IMR-90 (cell line): Measurements from ENCODE around the gene PIK3C2A. TPM values are rescaled to one million over a fixed set of nuclear protein-coding genes. Genes with fewer than 3 reads are reported as not detected.

Experiments used
- ATAC-seq: fragments of 200-7000 bp; cut with Tn5 transposase; 2 replicates; pipeline ENCODE4 v1.9.1; 2020; ENCODE audit warnings: low read depth, mild to moderate bottlenecking, moderate library complexity
- BruUV-seq: library from RNA; stranded (reverse); fragments of 400-500 nt; replicated peaks from 2 replicates; lab custom pipeline; 2021; lab: Mats Ljungman, UMichigan
- CTCF ChIA-PET: fragments of 300-600 bp; formaldehyde crosslinking; extraction: SDS; loops from one replicate; lab custom pipeline; 2021; ENCODE audit warnings: antibody characterized with exemption; lab: Yijun Ruan, JAX
- POLR2A ChIA-PET: fragments of 300-600 bp; sonication (Branson Sonifier 250); formaldehyde crosslinking; loops from one replicate; lab custom pipeline; 2022; ENCODE audit warnings: antibody characterized with exemption; ENCODE audit not compliant: unreplicated experiment; lab: Charles Lee
- DNase-seq: peaks from one replicate; pipeline ENCODE4 v3.0.0; 2013
- H2AFZ ChIP-seq: replicated peaks from 2 replicates; pipeline ENCODE3; 2013; ENCODE audit warnings: low read length, mild to moderate bottlenecking; ENCODE audit not compliant: poor library complexity
- H2AK5ac ChIP-seq: 2 replicates; pipeline ENCODE4 v1.6.1; 2013; ENCODE audit warnings: low read depth, low read length, inconsistent platforms
- H2AK9ac ChIP-seq: replicated peaks from 2 replicates; pipeline ENCODE3; 2013; ENCODE audit warnings: mild to moderate bottlenecking, low read depth, low read length, moderate library complexity; ENCODE audit not compliant: poor library complexity
- H2BK120ac ChIP-seq: 2 replicates; pipeline ENCODE4 v1.6.1; 2013; ENCODE audit warnings: low read depth, low read length, inconsistent platforms
- H2BK15ac ChIP-seq: 3 replicates; pipeline ENCODE4 v1.6.1; 2013; ENCODE audit warnings: low read depth, low read length, inconsistent platforms
- H2BK20ac ChIP-seq: 2 replicates; pipeline ENCODE4 v1.6.1; 2013; ENCODE audit warnings: low read depth, mild to moderate bottlenecking, inconsistent platforms, low read length, moderate library complexity
- H2BK5ac ChIP-seq: 2 replicates; pipeline ENCODE4 v1.6.1; 2013; ENCODE audit warnings: mild to moderate bottlenecking, low read depth, low read length, inconsistent platforms; ENCODE audit not compliant: poor library complexity, severe bottlenecking
- H3K14ac ChIP-seq: replicated peaks from 2 replicates; pipeline ENCODE4 v1.6.1; 2013; ENCODE audit warnings: low read depth, low read length, inconsistent platforms
- H3K18ac ChIP-seq: 2 replicates; pipeline ENCODE4 v1.6.1; 2013; ENCODE audit warnings: low read depth, low read length, control low read depth
- H3K23ac ChIP-seq: 2 replicates; pipeline ENCODE4 v1.6.1; 2013; ENCODE audit warnings: low read depth, low read length, inconsistent platforms
- H3K27ac ChIP-seq: 2 replicates; pipeline ENCODE4 v1.5.1; 2013; ENCODE audit warnings: mild to moderate bottlenecking, control low read depth, low read length; ENCODE audit not compliant: insufficient read depth
- H3K27me3 ChIP-seq: 2 replicates; pipeline ENCODE4 v1.6.1; 2013; ENCODE audit warnings: low read length; ENCODE audit not compliant: control insufficient read depth, insufficient read depth
- H3K36me3 ChIP-seq: 2 replicates; pipeline ENCODE4 v1.6.1; 2013; ENCODE audit warnings: low read length, mixed read lengths; ENCODE audit not compliant: control insufficient read depth, insufficient read depth
- H3K4ac ChIP-seq: 2 replicates; pipeline ENCODE4 v1.6.1; 2013; ENCODE audit warnings: low read depth, low read length, inconsistent platforms
- H3K4me1 ChIP-seq: 2 replicates; pipeline ENCODE4 v1.6.1; 2013; ENCODE audit warnings: low read length, mixed read lengths; ENCODE audit not compliant: control insufficient read depth, insufficient read depth
- H3K4me2 ChIP-seq: 2 replicates; pipeline ENCODE4 v1.6.1; 2013; ENCODE audit warnings: low read depth, mild to moderate bottlenecking, control low read depth, low read length, moderate library complexity
- H3K4me3 ChIP-seq: 2 replicates; pipeline ENCODE4 v1.5.1; 2013; ENCODE audit warnings: low read depth, mild to moderate bottlenecking, control low read depth, low read length, moderate library complexity; ENCODE audit not compliant: insufficient read depth
- H3K56ac ChIP-seq: 2 replicates; pipeline ENCODE4 v1.6.1; 2013; ENCODE audit warnings: low read length, inconsistent platforms; ENCODE audit not compliant: insufficient read depth; ENCODE audit errors: extremely low read depth
- H3K79me1 ChIP-seq, 2 experiments: 2 replicates each; pipeline ENCODE4 v1.6.1; 2013; ENCODE audit warnings: low read length in 2 of 2, inconsistent platforms in 1 of 2, low read depth in 1 of 2
- H3K9ac ChIP-seq: 2 replicates; pipeline ENCODE4 v1.6.1; 2013; ENCODE audit warnings: low read depth, low read length, control low read depth
- H3K9me1 ChIP-seq: 2 replicates; pipeline ENCODE4 v1.6.1; 2013; ENCODE audit warnings: low read length, inconsistent platforms; ENCODE audit not compliant: insufficient read depth
- H3K9me3 ChIP-seq: 2 replicates; pipeline ENCODE4 v1.6.1; 2013; ENCODE audit warnings: low read length; ENCODE audit not compliant: control insufficient read depth, insufficient read depth
- H4K20me1 ChIP-seq: 2 replicates; pipeline ENCODE4 v1.6.1; 2013; ENCODE audit warnings: low read length, inconsistent platforms; ENCODE audit not compliant: insufficient read depth
- H4K5ac ChIP-seq: 2 replicates; pipeline ENCODE4 v1.6.1; 2013; ENCODE audit warnings: mild to moderate bottlenecking, low read depth, low read length, control low read depth
- H4K8ac ChIP-seq, 2 experiments: 2 replicates each; pipeline ENCODE4 v1.6.1; 2013; ENCODE audit warnings: low read depth in 2 of 2, low read length in 2 of 2, control low read depth in 1 of 2, inconsistent platforms in 1 of 2
- H4K91ac ChIP-seq: 2 replicates; pipeline ENCODE4 v1.6.1; 2013; ENCODE audit warnings: low read depth, low read length, inconsistent platforms; ENCODE audit not compliant: insufficient read depth
- BHLHE40 ChIP-seq: fragments of 150-350 bp; IDR thresholded peaks from 2 replicates; pipeline ENCODE4 v1.6.1; 2016; ENCODE audit warnings: mild to moderate bottlenecking, low read depth, low read length
- CHD1 ChIP-seq: IDR thresholded peaks from 2 replicates; pipeline ENCODE4 v1.6.1; 2012; ENCODE audit warnings: low read depth, low read length, improper control_type of control experiment
- FOS ChIP-seq: fragments of 150-350 bp; IDR thresholded peaks from 2 replicates; pipeline ENCODE4 v1.6.1; 2016; ENCODE audit warnings: low read depth, low read length
- MAFK ChIP-seq: IDR thresholded peaks from 2 replicates; pipeline ENCODE4 v1.6.1; 2012; ENCODE audit warnings: low read depth, low read length, improper control_type of control experiment
- MAZ ChIP-seq: IDR thresholded peaks from 2 replicates; pipeline ENCODE4 v1.6.1; 2012; ENCODE audit warnings: low read depth, mild to moderate bottlenecking, low read length, improper control_type of control experiment, moderate library complexity, borderline replicate concordance
- MXI1 ChIP-seq: IDR thresholded peaks from 2 replicates; pipeline ENCODE4 v1.6.1; 2012; ENCODE audit warnings: low read depth, mild to moderate bottlenecking, low read length, moderate library complexity, borderline replicate concordance
- NFE2L2 ChIP-seq: fragments of 150-350 bp; IDR thresholded peaks from 2 replicates; pipeline ENCODE4 v1.6.1; 2016; ENCODE audit warnings: low read depth, mild to moderate bottlenecking, low read length
- POLR2A ChIP-seq: IDR thresholded peaks from 2 replicates; pipeline ENCODE4 v1.6.1; 2012; ENCODE audit warnings: mild to moderate bottlenecking, low read depth, low read length
- RAD21 ChIP-seq: IDR thresholded peaks from 2 replicates; pipeline ENCODE4 v1.6.1; 2012; ENCODE audit warnings: low read length, improper control_type of control experiment
- RCOR1 ChIP-seq: IDR thresholded peaks from 2 replicates; pipeline ENCODE4 v1.6.1; 2012; ENCODE audit warnings: mild to moderate bottlenecking, low read length, improper control_type of control experiment; ENCODE audit not compliant: insufficient replicate concordance
- SMC3 ChIP-seq: fragments of 150-350 bp; IDR thresholded peaks from 2 replicates; pipeline ENCODE4 v1.6.1; 2016; ENCODE audit warnings: low read depth, mild to moderate bottlenecking, antibody characterized with exemption, low read length, moderate library complexity
- dilution Hi-C: fragments of 300-500 bp; cut with HindIII; formaldehyde crosslinking; loops from one replicate; pipeline ENCODE4 v1.14.3; 2018; ENCODE audit warnings: low sequenced_read_pairs; ENCODE audit not compliant: unreplicated experiment
- in situ Hi-C: fragments of 300-500 bp; cut with MboI; formaldehyde crosslinking; loops from 3 replicates; pipeline ENCODE4 v1.14.3; 2019; ENCODE audit warnings: low sequenced_read_pairs, inconsistent platforms, mixed read lengths
- intact Hi-C: fragments of 100-400 bp; cut with micrococcal nuclease; formaldehyde crosslinking; loops from 2 replicates; pipeline ENCODE4 v1.10.0; 2022
- polyA plus RNA-seq, 3 experiments: library from polyadenylated mRNA; depleted of rRNA; stranded (reverse); fragments of >200 nt; gene quantifications; 2 replicates each; pipeline ENCODE4 v1.2.3, GENCODE V29; 2012; ENCODE audit warnings: low replicate concordance in 1 of 3
- total RNA-seq: library from RNA; depleted of rRNA; stranded (reverse); fragments of >200 nt; gene quantifications from 2 replicates; pipeline ENCODE4 v1.2.3, GENCODE V29; 2012
- TF ChIP-seq, protein P1 (sequence below): fragments of 150-350 bp; IDR thresholded peaks from 2 replicates; pipeline ENCODE4 v1.6.1; 2016; ENCODE audit warnings: low read depth, mild to moderate bottlenecking, low read length, moderate library complexity, borderline replicate concordance
- TF ChIP-seq, protein P2 (sequence below): fragments of 150-350 bp; IDR thresholded peaks from 2 replicates; pipeline ENCODE4 v1.6.1; 2017; ENCODE audit warnings: mild to moderate bottlenecking, antibody characterized with exemption, low read length, low read depth

Gene PIK3C2A
- total and polyA plus RNA-seq, 2 of the 4 experiments (the other 2 are of a cell fraction) = 14.6 to 36.6 TPM

DNA sequence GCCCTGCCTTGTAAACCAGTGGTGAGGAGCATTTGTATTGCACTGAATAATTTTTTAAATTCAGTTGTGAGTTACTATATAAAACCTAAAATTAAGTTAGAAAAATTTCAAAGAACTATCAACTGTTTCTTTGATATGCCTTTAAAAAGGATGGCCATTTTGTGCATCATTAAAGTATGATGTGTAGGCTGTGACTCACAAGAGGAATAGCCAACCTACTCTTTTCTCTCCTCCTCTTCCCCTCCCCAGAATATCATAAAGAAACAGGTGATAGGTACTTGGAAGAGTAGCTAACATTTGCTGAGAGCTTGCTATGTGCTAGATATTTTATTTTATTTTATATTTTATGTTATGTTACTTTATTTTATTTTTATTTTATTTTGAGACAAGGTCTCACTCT is 10.6 kb upstream of the PIK3C2A start:
- BruUV-seq = no TSS peak
- Histone ChIP-seq H3K9me3 (no peaks in the 10 kb centered on the region), H4K91ac (no peak overlapping the region), H2AFZ (no peak overlapping the region), H2BK15ac (no peak overlapping the region), H3K4me1 (no peaks in the 10 kb centered on the region; the same call in 1 of the 2 replicates), H2BK5ac (no peak overlapping the region), H3K4me2 (no peak overlapping the region), H3K23ac (no peak overlapping the region), H2BK120ac (no peak overlapping the region), H4K8ac (no peak overlapping the region), H3K9me1 (no peaks in the 10 kb centered on the region), H2AK5ac (no peak overlapping the region), H4K20me1 (no peaks in the 10 kb centered on the region), H3K79me1 (no peaks in the 10 kb centered on the region), H3K4me3 (no peak overlapping the region), H3K18ac (no peak overlapping the region), H3K4ac (no peak overlapping the region), H3K14ac (no peak overlapping the region), H4K5ac (no peak overlapping the region), H3K27me3 (no peaks in the 10 kb centered on the region), H3K36me3 (no peaks in the 10 kb centered on the region), H3K9ac (no peak overlapping the region), H3K56ac (no peak overlapping the region), H2BK20ac (no peak overlapping the region), H3K27ac (no peak overlapping the region), H2AK9ac (no peak overlapping the region)
- DNase-seq (no peak), ATAC-seq (no peak)
- POLR2A ChIA-PET = no interaction called here
- no peak for TF ChIP-seq BHLHE40
- no peak for TF ChIP-seq FOS
- TF ChIP-seq, protein P1, sequence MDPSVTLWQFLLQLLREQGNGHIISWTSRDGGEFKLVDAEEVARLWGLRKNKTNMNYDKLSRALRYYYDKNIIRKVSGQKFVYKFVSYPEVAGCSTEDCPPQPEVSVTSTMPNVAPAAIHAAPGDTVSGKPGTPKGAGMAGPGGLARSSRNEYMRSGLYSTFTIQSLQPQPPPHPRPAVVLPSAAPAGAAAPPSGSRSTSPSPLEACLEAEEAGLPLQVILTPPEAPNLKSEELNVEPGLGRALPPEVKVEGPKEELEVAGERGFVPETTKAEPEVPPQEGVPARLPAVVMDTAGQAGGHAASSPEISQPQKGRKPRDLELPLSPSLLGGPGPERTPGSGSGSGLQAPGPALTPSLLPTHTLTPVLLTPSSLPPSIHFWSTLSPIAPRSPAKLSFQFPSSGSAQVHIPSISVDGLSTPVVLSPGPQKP = no peak
- TF ChIP-seq CHD1 = no peak
- no peak for TF ChIP-seq RAD21
- TF ChIP-seq MAFK = no peak
- no peak for TF ChIP-seq RCOR1
- no peak for TF ChIP-seq SMC3
- no peak for TF ChIP-seq POLR2A
- TF ChIP-seq, protein P2, sequence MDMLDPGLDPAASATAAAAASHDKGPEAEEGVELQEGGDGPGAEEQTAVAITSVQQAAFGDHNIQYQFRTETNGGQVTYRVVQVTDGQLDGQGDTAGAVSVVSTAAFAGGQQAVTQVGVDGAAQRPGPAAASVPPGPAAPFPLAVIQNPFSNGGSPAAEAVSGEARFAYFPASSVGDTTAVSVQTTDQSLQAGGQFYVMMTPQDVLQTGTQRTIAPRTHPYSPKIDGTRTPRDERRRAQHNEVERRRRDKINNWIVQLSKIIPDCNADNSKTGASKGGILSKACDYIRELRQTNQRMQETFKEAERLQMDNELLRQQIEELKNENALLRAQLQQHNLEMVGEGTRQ = no peak
- TF ChIP-seq MAZ = no peak
- no peak for TF ChIP-seq MXI1
- TF ChIP-seq NFE2L2 = no peak
- in situ Hi-C loops (no loop called here), intact Hi-C loops (no loop called here), dilution Hi-C loops (no loop called here)
- CTCF ChIA-PET = interaction anchor here (1.4 kb wide), 1 partner anchor 11 kb away, joined by 4 read pairs; no protein-coding TSS in a partner anchor
